ENCODE results near the gene AUTS2.
"Not testable (repeated sequence)": the region's sequence is repeated elsewhere in the genome, so short reads cannot be mapped to it uniquely, and the experiment has no call there.

AUTS2 gene

GRCh38 chr7:70574314-70574834 is 976.1 kb downstream of the AUTS2 start:
- DNase-seq = no peak

GRCh38 chr7:70574970-70575799 is 976.9 kb downstream of the AUTS2 start:
- DNase-seq = peak; percentile 20 to 63

DNA sequence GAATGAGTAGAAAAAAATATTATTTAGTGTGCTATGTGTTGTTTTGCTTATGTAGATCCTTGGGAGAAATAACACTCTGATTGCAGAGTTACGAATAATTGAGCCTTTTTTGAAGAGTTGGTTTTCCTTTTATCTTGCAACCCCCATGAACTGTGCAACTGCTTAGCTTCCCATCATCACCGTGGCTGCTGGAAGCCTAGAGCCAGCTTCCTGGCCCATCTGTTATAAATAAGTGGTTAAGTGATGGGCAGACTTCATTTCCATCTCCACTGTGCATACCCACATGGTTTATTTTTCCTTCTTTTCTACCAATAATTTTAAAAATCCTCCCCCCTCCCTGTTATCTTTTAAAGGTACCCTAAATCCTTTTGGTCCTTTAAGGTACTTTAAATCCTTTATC is 978.8 kb downstream of the AUTS2 start:
- DNase-seq = no peak

DNA sequence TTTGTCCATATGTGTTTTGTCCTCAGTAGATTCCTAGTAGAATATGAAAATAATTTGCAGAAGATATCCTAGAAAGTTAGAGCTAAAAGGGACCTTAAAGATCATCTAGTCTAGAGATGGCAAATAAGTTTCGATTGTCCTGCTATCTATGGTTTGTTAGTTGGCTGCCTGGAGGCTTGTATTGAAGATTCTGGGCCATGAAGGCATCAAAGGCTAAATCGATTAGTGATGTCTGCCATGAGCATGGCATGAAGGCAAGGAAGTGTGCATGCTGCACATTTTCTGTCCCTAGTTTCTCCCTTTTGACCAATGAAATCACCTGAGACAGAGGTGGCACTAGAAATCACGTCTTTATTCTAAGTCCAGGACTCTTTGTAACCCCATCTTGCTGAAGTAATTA is 979.9 kb downstream of the AUTS2 start:
- DNase-seq = no peak

DNA sequence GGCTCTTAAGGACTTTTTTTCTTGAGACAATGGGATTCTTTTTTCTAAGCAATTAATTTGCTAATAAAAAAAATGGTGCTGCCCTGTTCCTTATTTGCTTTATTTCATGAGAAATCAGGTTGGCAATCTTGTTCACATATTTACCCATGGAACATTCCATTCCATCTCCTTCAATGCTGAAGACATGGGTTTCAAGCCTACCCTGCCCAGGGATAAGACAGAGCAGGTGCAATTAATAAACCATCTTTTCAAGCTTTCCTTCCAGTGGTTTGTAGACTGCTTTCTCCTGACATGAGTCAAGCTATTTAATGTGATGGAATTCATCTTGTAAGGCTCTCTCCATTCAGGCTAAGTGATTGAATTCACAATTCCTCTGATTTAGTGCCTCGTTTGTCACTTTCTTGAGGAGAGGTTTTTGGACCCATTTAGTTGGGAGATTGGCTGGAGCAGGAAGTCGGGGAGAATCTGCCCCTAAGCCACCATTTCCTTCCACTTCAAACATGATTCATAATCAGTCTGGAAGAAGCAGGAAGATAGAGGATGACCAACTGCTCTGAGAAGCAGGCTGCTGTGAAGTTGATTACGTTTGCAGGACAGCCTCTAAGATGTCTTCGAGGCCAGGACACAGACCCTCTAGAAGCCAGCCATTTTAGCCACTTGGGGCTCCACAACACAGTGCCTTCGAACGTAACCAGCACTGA is 981.3 kb downstream of the AUTS2 start:
- no peak for DNase-seq

- no peak for DNase-seq
Measured at GRCh38 chr7:70580161-70580560, 981.9 kb downstream of the AUTS2 start.

DNA sequence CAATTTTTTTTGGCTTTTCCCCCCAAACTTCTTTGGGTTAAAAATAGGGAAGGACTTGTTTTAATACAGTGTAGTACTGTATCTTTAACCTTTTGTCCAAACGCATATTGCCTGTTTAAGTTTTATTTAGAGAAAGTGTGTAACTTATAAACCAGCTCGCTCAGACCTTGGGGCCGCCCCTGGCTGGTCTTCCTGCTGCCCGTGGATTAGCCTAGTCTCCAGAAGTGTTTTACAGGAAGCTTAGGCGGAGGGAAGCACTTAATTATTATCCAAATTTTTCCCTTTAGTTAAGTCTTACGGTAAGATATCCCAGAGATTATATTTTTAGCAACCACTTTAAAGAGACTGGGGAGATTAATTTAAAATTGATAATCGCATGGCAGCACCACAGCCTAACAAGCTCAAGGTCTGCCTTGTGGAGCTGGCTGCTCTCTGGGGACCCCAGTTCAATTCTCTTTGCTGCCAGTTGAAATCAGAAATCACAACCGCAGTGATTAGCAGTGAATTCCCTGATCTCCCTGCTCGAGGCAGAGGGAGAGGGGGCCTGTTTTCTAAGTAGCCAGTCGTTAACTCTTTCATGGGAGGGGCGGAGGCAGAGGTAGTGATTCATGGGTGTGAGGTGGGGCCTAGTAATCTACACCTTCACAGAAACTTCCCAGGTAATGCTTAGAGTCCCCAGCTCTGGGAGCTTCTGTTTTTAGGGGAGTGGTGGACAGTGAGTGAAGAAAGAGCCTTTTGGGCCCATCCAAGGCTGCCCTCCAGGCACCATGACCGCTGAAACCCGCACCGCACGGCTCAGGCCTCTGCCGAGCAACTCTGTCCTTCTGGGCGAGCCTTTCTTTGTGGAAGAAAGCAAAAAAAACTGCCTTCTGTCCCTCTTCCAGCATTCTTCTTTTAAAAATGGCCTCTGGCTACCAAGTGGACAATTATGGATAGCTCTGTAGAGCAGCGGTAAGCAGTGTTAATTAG is 984.9 kb downstream of the AUTS2 start:
- DNase-seq = no peak

DNA sequence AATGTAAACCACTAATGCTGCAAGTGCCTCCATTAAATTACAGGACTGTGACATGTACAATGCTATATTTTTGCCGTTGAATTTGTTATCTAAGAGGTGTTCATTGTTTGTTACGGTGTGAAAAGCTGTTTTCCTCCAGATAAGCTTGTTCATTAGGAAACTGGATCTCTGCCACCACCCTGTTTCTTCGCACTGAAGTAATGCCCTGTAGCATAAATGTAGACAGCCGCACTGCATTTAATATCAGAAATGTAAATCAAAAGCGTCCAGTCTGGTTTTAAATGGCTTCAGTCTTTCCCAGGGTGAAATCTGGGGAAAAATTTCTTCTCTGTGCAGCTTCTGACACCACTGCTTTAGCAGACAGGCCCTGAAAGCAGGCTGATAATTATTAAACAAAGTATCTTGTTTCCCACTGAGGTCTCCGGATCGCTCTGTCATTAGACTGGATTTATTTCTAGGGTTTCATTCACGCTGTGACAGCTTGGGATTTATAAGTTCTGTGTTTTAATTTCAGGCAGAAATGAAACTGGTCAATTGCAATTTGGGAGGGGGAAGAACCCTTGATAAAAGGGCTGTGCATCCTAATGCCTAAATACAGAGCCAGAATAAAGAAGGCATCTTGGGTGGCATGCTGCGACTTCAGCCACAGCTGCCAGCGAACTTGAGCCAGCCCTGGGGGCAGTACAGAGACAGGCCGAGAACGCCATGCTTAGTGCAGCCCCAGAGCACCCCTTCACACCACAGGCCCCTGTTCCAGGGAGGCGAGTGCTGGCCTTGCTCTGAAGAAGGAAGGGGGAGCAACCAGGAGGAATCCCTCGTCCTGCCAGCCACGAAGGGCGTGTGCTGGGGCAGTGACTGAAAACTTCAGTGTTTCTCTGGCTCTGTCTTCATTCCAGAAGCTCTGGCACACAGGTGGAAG is 985.9 kb downstream of the AUTS2 start:
- no peak for DNase-seq

DNA sequence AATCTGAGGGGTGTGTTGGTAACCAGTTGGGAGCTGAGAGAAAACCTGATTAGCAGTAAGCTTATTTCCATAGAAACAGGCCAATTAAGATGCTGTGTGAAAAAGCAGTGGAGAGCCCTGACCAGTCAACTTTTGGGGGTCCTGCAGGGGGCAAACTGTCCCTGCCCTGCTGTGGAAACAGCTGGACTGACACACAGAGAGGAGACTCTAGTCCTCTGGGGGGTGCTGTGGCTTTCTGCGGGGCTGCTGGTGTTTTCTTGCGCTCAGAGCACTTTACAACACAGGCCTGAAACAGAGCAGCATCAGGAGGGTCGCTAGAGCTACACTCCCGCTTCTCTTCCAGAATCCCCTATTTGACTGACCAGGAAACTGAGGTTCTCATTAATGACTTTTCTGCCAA is 986.8 kb downstream of the AUTS2 start:
- DNase-seq = no peak

GRCh38 chr7:70586822-70587221 is 988.5 kb downstream of the AUTS2 start:
- DNase-seq = no peak

DNA sequence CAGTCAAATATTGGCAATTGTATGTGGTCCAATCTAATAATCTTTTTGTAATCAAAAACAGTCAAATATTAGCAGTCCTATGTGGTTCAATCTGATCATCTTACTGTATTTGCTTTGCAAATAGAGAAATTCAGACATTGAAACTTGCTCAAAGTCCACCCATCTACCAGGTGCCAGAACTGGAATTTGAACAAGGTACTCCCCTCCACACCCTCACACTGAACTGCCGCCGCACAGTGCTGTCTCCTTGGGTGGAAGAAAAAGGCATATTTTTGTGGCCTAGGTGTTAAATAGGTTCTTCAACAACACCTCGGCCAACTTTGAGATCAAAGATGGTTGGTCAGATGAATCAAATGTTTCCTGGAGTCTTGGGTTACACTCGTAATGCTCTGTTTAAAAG is 989.5 kb downstream of the AUTS2 start:
- peak in 1 of 2 experiments; percentile 32 for DNase-seq

- no peak for DNase-seq
Measured at GRCh38 chr7:70588191-70588921, 990.1 kb downstream of the AUTS2 start.

DNA sequence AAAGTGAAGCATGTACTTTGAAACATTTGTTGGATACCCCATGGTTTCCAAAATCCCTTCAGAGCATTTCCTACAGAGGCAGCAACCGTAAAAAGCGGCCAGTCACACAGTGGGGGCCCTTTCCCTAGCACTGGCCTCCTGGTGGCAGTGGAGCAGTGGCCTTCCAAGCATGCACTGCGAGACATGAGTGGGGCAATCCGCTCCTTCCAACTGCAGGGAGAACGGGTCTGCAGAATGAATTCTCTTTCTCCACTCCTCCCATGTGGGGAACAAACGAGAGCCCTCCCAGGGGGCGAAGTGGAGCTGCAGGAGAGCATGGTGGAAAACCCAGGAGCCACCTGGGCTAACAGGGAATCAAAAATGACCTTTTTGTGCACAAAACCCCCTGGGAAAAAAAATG is 990.7 kb downstream of the AUTS2 start:
- DNase-seq = no peak

GRCh38 chr7:70589590-70589989 is 991.3 kb downstream of the AUTS2 start:
- no peak for DNase-seq

GRCh38 chr7:70590126-70590854 is 992.0 kb downstream of the AUTS2 start:
- no peak for DNase-seq

DNA sequence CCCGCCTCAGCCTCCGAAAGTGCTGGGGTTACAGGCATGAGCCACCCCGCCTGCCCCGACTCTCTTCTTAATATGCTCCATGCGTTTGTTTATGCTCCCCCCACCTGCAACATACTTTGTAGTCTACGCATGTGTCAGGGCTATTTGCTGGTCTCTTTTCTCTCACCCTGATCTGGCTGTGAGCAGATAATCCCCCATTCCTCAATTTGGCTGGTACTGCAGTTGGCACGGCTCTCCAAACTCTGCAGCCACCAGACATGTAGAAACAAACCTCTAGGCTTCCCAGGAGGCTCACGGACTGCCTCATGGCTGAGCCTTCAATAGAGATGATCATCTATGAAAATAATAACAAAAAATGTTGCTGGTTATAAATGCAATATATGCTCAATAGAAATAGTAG is 993.4 kb downstream of the AUTS2 start:
- no peak for DNase-seq

DNA sequence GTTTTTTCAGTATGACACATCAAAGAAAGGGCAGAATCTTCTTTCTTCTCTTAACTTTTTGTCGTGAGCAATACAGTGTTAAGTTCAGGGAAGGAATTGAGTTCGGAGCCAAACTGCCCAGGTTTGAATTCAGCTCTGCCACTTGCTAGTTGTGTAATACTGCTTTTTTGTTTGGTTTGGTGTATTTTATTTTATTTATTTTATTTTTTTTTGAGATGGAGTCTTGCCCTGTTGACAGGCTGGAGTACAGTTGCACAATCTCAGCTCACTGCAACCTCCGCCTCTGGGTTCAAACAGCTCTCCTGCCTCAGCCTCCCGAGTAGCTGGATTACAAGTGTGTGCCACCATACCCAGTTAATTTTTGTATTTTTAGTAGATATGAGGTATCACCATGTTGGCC is 993.9 kb downstream of the AUTS2 start:
- no peak for DNase-seq

DNA sequence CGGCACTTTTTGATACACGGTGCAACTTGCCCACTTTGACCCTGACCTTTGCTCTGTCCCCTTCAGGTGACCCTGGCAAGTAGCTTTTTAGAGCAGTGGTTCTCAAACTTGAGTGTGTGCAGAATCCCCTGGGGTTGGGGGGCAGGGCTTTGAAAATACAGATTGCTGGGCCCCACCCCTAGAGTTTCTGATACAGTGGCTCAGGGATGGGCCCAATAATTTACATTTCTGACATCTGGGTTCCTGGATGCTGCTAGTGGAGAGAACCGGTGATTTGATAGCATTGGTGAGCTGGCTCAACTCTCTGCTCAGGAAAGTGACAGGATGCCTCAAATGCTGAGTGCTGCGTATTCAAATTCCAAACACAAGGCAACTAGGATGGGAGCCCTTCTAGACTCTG is 995.9 kb downstream of the AUTS2 start:
- no peak for DNase-seq

- DNase-seq = not testable (repeated sequence)
Measured at GRCh38 chr7:70594885-70595284, 996.6 kb downstream of the AUTS2 start.

- DNase-seq = peak in 1 of 2 experiments; percentile 24
Measured at GRCh38 chr7:70595370-70595754, 997.1 kb downstream of the AUTS2 start.

Data from NCI-H526 (cell line).